ENCODE measurements around the gene RIMBP3B.
"Not testable (repeated sequence)": the region's sequence is repeated elsewhere in the genome, so short reads cannot be mapped to it uniquely, and the experiment has no call there.

The RIMBP3B gene

DNA sequence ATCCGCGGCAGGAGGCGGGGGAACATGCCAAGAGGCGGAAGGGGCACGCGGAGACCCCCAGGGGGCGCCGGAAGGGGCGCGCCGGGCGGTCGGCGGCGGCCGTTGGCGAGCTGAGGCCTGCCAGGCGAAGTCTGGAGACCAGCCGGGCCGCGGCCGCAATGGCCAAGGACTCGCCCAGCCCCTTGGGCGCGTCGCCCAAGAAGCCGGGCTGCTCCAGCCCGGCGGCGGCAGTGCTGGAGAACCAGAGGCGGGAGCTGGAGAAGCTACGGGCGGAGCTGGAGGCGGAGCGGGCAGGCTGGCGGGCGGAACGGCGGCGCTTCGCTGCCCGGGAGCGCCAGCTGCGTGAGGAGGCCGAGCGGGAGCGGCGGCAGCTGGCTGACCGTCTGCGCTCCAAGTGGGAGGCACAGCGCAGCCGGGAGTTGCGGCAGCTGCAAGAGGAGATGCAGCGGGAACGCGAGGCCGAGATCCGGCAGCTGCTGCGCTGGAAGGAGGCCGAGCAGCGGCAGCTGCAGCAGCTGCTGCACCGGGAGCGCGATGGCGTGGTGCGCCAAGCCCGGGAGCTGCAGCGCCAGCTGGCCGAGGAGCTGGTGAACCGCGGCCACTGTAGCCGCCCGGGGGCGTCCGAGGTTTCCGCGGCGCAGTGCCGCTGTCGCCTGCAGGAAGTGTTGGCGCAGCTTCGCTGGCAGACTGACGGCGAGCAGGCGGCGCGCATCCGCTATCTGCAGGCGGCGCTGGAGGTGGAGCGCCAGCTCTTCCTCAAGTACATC, at the start of gene RIMBP3B:
TSS of gene RIMBP3B (plus strand) at position 51 of the 767 bp plus-strand sequence. CDS start at position 159, 108 bp downstream.
- not testable (repeated sequence) for DNase-seq

DNA sequence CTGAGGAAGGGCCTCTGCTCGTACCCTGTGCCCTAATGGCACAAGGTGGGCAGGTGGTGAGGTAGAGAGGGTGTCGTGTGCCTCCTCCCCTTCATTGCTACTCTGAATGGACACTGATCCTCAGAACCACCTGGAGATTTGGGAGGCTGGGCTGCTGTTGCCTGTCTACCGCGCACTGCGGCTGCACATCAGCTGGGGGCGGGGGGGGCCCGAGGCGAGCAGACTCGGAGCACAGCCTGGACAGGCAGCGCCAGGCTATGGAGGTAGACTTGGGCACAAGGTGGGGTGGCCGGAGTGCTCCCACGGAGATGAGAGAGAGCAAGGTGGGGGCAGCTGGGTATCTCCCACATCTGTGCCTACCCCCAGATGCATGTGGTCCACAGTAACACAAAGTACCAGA, 26.0 kb upstream of the RIMBP3B start:
- DNase-seq = not testable (repeated sequence)

DNA sequence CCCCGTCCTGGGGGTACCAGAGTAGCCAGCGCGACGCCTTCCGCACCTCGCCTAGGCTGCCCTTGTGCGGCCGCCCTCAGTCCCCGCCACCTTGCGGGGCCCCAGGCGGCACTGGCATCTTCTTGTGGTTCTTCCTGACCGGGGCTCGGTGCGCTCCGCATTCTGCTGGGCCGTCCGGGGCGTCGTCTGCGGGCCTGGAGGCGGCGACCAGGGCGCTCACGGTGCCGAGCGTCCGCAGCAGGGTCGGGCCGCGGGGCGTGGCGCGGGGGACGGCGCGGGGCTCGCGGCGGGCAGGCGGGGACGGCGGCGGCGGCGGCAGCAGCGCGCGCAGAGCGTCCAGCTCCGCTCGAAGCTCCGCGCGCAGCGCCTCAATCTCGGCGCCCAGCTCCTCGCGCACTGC, 23.0 kb upstream of the RIMBP3B start:
- DNase-seq = not testable (repeated sequence)

GRCh38 chr22:21362473-21362872, 21.1 kb upstream of the RIMBP3B start:
- not testable (repeated sequence) for DNase-seq

- not testable (repeated sequence) for DNase-seq
Observed at GRCh38 chr22:21363061-21363460, 20.5 kb upstream of the RIMBP3B start.

- not testable (repeated sequence) for DNase-seq
Observed at GRCh38 chr22:21363803-21364202, 19.7 kb upstream of the RIMBP3B start.

DNA sequence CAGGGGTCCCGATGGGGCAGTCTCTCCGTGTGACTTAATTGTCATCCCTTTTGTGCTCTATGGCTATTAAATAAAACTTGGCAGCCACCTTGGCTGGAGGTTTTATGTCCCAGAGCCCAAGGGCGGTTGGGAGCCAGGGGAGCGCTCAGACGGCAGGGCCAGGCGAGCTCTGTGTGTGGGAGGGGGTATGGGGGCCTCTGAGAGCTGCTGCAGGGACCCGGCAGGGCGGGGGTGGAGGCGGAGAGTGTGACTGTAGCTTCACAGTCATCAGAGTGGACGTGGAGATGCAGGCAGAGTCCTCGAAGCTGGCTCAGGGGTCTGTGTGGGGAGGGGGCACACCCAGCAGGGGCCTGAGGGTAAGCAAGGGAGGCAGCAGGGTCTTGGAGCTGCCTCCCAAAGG, 19.2 kb upstream of the RIMBP3B start:
- DNase-seq = not testable (repeated sequence)

DNA sequence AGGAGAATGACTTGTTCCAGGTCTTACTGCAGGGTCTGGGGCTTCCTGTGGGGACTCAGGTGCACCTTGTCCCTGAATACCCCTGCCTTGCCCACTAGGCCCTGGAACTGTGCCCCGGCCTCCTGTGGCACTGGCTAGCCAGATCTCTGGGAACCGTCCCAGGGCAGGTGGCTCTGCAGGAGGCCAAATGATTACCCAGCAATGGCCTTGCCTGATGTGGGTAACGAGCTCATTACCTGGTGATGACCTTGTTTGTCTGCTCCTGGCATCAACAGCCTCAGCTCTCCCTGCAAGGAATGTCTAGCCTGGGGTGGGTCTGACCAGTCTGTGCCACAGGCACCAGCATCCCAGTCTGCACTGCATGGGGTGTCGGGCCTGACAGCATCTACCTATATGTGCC, 18.2 kb upstream of the RIMBP3B start:
- not testable (repeated sequence) for DNase-seq

- not testable (repeated sequence) for DNase-seq
Observed at GRCh38 chr22:21368603-21369310, 14.8 kb upstream of the RIMBP3B start.

GRCh38 chr22:21375880-21376279, 7.7 kb upstream of the RIMBP3B start:
- not testable (repeated sequence) for DNase-seq

DNA sequence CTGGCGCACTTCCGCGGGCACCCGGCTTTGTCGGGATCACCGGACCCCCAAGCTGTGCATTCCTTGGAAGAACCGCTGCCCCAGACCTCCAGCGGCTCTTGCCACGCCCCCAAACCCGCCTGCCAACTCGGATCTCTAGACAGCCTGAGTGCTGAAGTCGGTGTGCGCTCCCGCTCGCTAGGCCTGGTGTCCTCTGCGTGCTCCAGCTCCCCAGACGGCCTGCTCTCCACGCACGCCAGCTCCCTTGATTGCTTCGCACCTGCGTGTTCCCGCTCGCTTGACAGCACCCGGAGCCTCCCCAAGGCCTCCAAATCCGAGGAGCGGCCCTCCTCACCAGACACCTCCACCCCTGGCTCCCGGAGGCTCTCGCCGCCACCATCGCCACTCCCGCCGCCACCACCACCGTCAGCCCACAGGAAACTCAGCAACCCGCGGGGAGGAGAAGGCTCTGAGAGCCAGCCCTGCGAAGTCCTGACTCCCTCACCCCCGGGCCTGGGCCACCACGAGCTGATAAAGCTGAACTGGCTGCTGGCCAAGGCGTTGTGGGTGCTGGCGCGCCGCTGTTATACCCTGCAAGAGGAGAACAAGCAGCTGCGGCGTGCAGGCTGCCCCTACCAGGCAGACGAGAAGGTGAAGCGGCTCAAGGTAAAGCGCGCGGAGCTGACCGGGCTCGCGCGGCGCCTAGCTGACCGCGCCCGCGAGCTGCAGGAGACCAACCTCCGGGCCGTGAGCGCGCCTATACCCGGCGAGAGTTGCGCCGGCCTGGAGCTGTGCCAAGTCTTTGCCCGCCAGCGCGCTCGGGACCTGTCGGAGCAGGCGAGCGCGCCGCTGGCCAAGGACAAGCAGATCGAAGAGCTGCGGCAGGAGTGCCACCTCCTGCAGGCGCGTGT, 1.2 kb downstream of the RIMBP3B start:
- DNase-seq = not testable (repeated sequence)

GRCh38 chr22:21389480-21389879, 5.9 kb downstream of the RIMBP3B start:
- not testable (repeated sequence) for DNase-seq

GRCh38 chr22:21390013-21390412, 6.5 kb downstream of the RIMBP3B start:
- not testable (repeated sequence) for DNase-seq

- DNase-seq = not testable (repeated sequence)
Observed at GRCh38 chr22:21394613-21395012, 11.1 kb downstream of the RIMBP3B start.

DNA sequence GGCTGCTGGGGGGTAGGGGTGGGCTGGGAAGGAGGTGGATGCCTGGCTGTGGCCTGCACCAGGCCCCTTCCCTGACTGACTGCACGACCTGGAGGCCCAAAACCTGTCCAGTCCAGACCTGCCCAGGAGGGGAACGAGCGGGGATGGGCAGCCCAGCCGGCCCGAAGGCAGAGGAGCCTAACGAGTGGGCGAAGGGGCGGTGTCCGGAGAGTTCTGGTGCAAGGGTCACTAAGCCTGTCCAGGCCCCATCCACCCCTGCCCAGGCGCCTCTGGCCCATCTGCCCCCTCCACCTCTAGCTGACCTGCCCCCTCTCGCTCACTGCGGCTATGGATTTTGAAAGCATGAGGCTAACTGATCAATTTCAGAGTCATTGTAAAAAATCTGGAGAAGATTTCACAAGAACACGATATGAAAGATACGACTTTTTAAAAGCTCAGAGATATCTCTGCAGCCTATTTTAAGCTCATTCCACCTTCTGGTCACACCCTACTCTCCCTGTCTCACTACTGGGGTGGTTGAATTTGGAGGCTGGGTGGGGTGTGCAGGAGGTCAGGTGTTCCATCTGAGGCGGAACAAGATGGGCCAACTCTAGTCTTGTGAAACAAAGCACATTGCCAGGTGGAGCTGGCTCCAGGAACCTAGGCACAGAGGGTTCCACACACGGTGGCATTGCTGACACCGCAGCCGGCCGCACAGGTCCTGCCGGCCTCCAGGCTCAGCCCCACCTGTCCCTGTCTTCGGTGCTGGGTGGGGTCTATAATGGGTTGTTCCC, 17.8 kb downstream of the RIMBP3B start:
- not testable (repeated sequence) for DNase-seq

DNA sequence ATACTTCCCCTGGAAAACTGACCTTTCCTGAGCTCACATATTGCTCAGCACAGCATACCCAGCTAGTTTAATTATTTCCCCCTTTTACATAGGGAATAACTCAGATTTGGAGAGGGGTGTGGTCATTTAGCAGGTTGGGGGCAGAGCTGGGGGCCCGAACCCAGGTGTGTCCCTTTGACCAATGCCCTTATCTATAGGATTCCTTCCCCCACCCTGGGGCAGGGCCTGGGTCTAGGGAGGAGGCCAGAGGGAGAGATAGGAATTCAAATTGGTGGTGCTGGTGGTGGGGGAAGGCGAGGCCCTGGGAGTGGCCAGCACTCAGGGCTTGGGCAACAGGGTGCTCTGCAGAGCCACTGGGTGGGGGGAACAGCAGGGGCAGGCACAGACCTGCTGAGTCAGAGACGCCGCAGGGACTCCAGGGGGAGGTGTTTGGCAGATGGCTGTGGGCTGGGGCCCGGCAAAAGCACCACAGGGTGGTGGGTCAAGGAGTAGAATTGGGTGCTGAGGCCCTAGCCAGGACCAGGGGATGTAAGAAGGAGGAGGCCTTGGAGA, 19.3 kb downstream of the RIMBP3B start:
- not testable (repeated sequence) for DNase-seq

- not testable (repeated sequence) for DNase-seq
Observed at GRCh38 chr22:21407139-21407538, 23.6 kb downstream of the RIMBP3B start.

DNA sequence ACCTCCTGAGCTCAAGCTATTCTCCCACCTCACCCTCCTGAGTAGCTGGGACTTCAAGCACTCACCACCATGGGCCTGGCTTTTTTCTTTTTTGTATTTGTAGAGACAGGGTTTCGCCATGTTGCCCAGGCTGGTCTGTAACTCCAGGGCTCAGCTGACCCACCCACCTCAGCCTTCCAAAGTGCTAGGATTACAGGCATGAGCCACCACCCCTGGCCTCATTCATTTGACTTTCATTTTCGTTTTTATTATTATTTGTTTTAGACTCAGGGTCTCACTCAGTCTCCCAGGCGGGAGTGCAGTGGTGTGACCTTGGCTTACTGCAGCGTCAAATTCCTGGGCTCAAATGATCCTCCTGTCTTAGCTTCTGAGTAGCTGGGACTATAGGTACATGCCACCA, 24.2 kb downstream of the RIMBP3B start:
- not testable (repeated sequence) for DNase-seq

DNA sequence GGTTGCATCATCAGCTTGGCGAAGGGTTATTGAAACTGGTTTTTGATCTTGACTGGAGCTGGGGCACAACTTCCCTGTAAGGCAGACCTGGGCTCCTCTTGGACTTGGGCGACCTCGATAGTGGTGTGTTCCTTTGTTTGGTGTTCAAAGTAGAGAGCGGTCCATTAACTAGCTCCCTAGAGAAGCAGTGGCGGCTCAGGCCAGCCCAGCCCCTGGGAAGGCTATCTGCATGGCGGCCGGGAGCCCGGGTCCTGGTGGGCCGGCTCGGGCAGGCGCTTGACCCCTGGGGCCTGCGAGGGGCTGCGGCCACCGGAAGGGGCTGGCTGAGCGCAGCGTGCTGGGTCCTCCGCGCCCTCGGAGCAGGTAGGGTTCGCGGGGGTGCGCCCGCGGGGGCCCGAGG, 32.8 kb downstream of the RIMBP3B start:
- DNase-seq = not testable (repeated sequence)

- DNase-seq = not testable (repeated sequence)
Observed at GRCh38 chr22:21417227-21417746, 33.7 kb downstream of the RIMBP3B start, which contains the start of gene HIC2. Gene HIC2 (plus strand): TSS chr22:21417371. CDS start chr22:21442832, 25,461 bp downstream.

GRCh38 chr22:21417853-21418252, 34.3 kb downstream of the RIMBP3B start:
- not testable (repeated sequence) for DNase-seq
